AG09309 (cell line): Measurements from ENCODE around the gene RNF208.

Experiments
- DNase-seq: peaks from one replicate; pipeline ENCODE4 v3.0.0-alpha.2; 2010; ENCODE audit warnings: low read depth
- H3K4me3 ChIP-seq: 2 replicates; pipeline ENCODE4 v1.5.1; 2011; ENCODE audit warnings: mild to moderate bottlenecking, low read depth, low read length, moderate library complexity; ENCODE audit not compliant: control insufficient read depth
- CTCF ChIP-seq: IDR thresholded peaks from 2 replicates; pipeline ENCODE4 v1.5.1; 2011; ENCODE audit warnings: mild to moderate bottlenecking, low read depth, low read length, inconsistent platforms; ENCODE audit not compliant: insufficient read depth, control insufficient read depth; ENCODE audit errors: missing control alignments

Gene RNF208

GRCh38 chr9:137188086-137188489, 34.0 kb downstream of the RNF208 start:
- peak overlapping the region; percentile 98 for H3K4me3 ChIP-seq
- TF ChIP-seq CTCF = no peak
- DNase-seq = no peak

GRCh38 chr9:137187386-137187785, 34.7 kb downstream of the RNF208 start:
- TF ChIP-seq CTCF = no peak
- H3K4me3 ChIP-seq = peak overlapping the region; percentile 98
- DNase-seq = no peak

- DNase-seq = no peak
- TF ChIP-seq CTCF = no peak
- no peak overlapping the region for H3K4me3 ChIP-seq
Measured at GRCh38 chr9:137186385-137186784, 35.7 kb downstream of the RNF208 start.

GRCh38 chr9:137185921-137186320, 36.1 kb downstream of the RNF208 start:
- no peak for TF ChIP-seq CTCF
- DNase-seq = no peak
- H3K4me3 ChIP-seq = no peak overlapping the region

GRCh38 chr9:137184881-137185660, 37.0 kb downstream of the RNF208 start:
- no peak overlapping the region for H3K4me3 ChIP-seq
- TF ChIP-seq CTCF = no peak
- DNase-seq = no peak

GRCh38 chr9:137183980-137184595, 38.0 kb downstream of the RNF208 start:
- TF ChIP-seq CTCF = no peak
- no peak overlapping the region for H3K4me3 ChIP-seq
- DNase-seq = no peak

- TF ChIP-seq CTCF = no peak
- H3K4me3 ChIP-seq = no peak overlapping the region
- DNase-seq = no peak
Measured at GRCh38 chr9:137182836-137183235, 39.2 kb downstream of the RNF208 start.
